GM23338 (cell line): ENCODE measurements around the gene MSTO1. TPM values are rescaled to one million over a fixed set of nuclear protein-coding genes. Genes with fewer than 3 reads are reported as not detected.

Source experiments
- ATAC-seq: fragments of 200-7000 bp; cut with Tn5 transposase; 3 replicates; pipeline ENCODE4 v1.9.1; 2020
- DNase-seq: peaks from one replicate; pipeline ENCODE4 v3.0.0-alpha.2; 2015; ENCODE audit warnings: low spot score
- H2AFZ ChIP-seq: fragments of 200-600 bp; sonication (generic); 2 replicates; pipeline ENCODE4 v1.8.0; 2016; ENCODE audit warnings: antibody characterized with exemption, mild to moderate bottlenecking, moderate library complexity
- H3F3A ChIP-seq: fragments of 200-600 bp; sonication (generic); replicated peaks from 2 replicates; pipeline ENCODE4 v1.8.0; 2017; ENCODE audit warnings: antibody characterized with exemption, mixed run types, low read depth
- H3K27ac ChIP-seq: fragments of 200-600 bp; sonication (generic); 2 replicates; pipeline ENCODE4 v1.6.1; 2016; ENCODE audit warnings: low read depth
- H3K27me3 ChIP-seq: fragments of 200-600 bp; sonication (generic); 2 replicates; pipeline ENCODE4 v1.8.0; 2016; ENCODE audit warnings: mild to moderate bottlenecking, mixed run types, moderate library complexity; ENCODE audit not compliant: insufficient read depth
- H3K36me3 ChIP-seq: fragments of 200-600 bp; sonication (generic); 2 replicates; pipeline ENCODE4 v1.8.0; 2016; ENCODE audit warnings: mild to moderate bottlenecking; ENCODE audit not compliant: insufficient read depth
- H3K4me1 ChIP-seq: fragments of 200-600 bp; sonication (generic); 2 replicates; pipeline ENCODE4 v1.8.0; 2016; ENCODE audit warnings: mild to moderate bottlenecking, moderate library complexity; ENCODE audit not compliant: insufficient read depth
- H3K4me2 ChIP-seq: fragments of 200-600 bp; sonication (generic); 2 replicates; pipeline ENCODE4 v1.7.1; 2017; ENCODE audit warnings: mixed run types
- H3K4me3 ChIP-seq: fragments of 200-600 bp; sonication (generic); 2 replicates; pipeline ENCODE4 v1.6.1; 2016; ENCODE audit warnings: mixed run types
- H3K79me2 ChIP-seq: fragments of 200-600 bp; sonication (generic); replicated peaks from 2 replicates; pipeline ENCODE4 v1.8.0; 2017; ENCODE audit warnings: mild to moderate bottlenecking; ENCODE audit not compliant: insufficient read depth
- H3K9me2 ChIP-seq: fragments of 200-600 bp; sonication (generic); 2 replicates; pipeline ENCODE4 v1.8.0; 2017; ENCODE audit not compliant: insufficient read depth
- H4K20me1 ChIP-seq: fragments of 200-600 bp; sonication (generic); replicated peaks from 2 replicates; pipeline ENCODE4 v1.8.0; 2017; ENCODE audit warnings: mild to moderate bottlenecking; ENCODE audit not compliant: insufficient read depth
- H3K27ac Mint-ChIP-seq: 2 replicates; pipeline ENCODE4 v1.8.0; 2020; ENCODE audit warnings: inconsistent platforms, mild to moderate bottlenecking, moderate library complexity, mixed read lengths
- H3K27me3 Mint-ChIP-seq: 3 replicates; pipeline ENCODE4 v1.8.0; 2022; ENCODE audit warnings: low read depth, mild to moderate bottlenecking, moderate library complexity, mixed read lengths, inconsistent platforms; ENCODE audit not compliant: insufficient read depth, poor library complexity
- H3K36me3 Mint-ChIP-seq: 3 replicates; pipeline ENCODE4 v1.8.0; 2021; ENCODE audit warnings: low read depth, mild to moderate bottlenecking, inconsistent platforms, moderate library complexity, mixed read lengths
- H3K4me1 Mint-ChIP-seq: 3 replicates; pipeline ENCODE4 v1.8.0; 2020; ENCODE audit warnings: mild to moderate bottlenecking, inconsistent platforms, mixed read lengths
- H3K4me3 Mint-ChIP-seq: 3 replicates; pipeline ENCODE4 v1.8.0; 2021; ENCODE audit warnings: moderate library complexity, mild to moderate bottlenecking, inconsistent platforms, mixed read lengths
- H3K9me3 Mint-ChIP-seq: 3 replicates; pipeline ENCODE4 v1.8.0; 2020; ENCODE audit warnings: moderate library complexity, mild to moderate bottlenecking, inconsistent platforms, mixed read lengths
- CREB1 ChIP-seq: fragments of 250-450 bp; sonication (Bioruptor Pico); IDR thresholded peaks from 2 replicates; pipeline ENCODE4 v1.5.0; 2020; ENCODE audit warnings: low read depth, mild to moderate bottlenecking, moderate library complexity
- EZH2phosphoT487 ChIP-seq: fragments of 200-600 bp; sonication (generic); IDR thresholded peaks from one replicate; pipeline ENCODE4 v1.8.1; 2018; ENCODE audit warnings: antibody characterized with exemption; ENCODE audit not compliant: unreplicated experiment
- JUNB ChIP-seq: IDR thresholded peaks from one replicate; pipeline ENCODE4 v1.6.1; 2016; ENCODE audit warnings: antibody characterized with exemption; ENCODE audit not compliant: unreplicated experiment
- POLR2AphosphoS5 ChIP-seq: IDR thresholded peaks from 2 replicates; pipeline ENCODE4 v1.6.1; 2016; ENCODE audit warnings: antibody characterized with exemption, low read depth
- STAT1 ChIP-seq: IDR thresholded peaks from one replicate; pipeline ENCODE4 v1.6.1; 2016; ENCODE audit warnings: antibody characterized with exemption; ENCODE audit not compliant: unreplicated experiment
- ZNF331 ChIP-seq: fragments of 250-450 bp; sonication (Bioruptor Pico); IDR thresholded peaks from 2 replicates; pipeline ENCODE4 v1.5.0; 2020; ENCODE audit warnings: low read depth, mild to moderate bottlenecking, moderate library complexity
- polyA plus RNA-seq: library from polyadenylated mRNA; unstranded; fragments of >200 nt; fragmentation: Nextera tagmentation; extraction: Ambion mirVana; gene quantifications from 2 replicates; pipeline ENCODE4 v1.2.1, GENCODE V29; 2016
- total RNA-seq: library from RNA; depleted of rRNA; stranded (reverse); fragments of >200 nt; shearing (Covaris generic); gene quantifications from 2 replicates; pipeline ENCODE4 v1.2.3, GENCODE V29; 2014
- TF ChIP-seq, protein P1 (sequence below): fragments of 250-450 bp; sonication (Bioruptor Pico); IDR thresholded peaks from 2 replicates; pipeline ENCODE4 v1.5.0; 2020; ENCODE audit warnings: mild to moderate bottlenecking, moderate library complexity
- TF ChIP-seq, protein P2 (sequence below), 2 experiments: fragments of 200-600 bp in 1 of 2; sonication (generic) in 1 of 2; conservative IDR thresholded peaks; 2 replicates each; pipeline versions ENCODE4 v1.5.1 to v1.6.1; 2016 to 2017; ENCODE audit warnings: antibody characterized with exemption in 2 of 2, low read depth in 2 of 2, mild to moderate bottlenecking in 2 of 2, moderate library complexity in 1 of 2
- TF ChIP-seq, protein P3 (sequence below): IDR thresholded peaks from one replicate; pipeline ENCODE4 v1.6.1; 2018; ENCODE audit warnings: antibody characterized with exemption; ENCODE audit not compliant: unreplicated experiment

MSTO1 gene
- total and polyA plus RNA-seq, 2 experiments from 2014 or later, result 35.4 to 43.5 TPM

DNA sequence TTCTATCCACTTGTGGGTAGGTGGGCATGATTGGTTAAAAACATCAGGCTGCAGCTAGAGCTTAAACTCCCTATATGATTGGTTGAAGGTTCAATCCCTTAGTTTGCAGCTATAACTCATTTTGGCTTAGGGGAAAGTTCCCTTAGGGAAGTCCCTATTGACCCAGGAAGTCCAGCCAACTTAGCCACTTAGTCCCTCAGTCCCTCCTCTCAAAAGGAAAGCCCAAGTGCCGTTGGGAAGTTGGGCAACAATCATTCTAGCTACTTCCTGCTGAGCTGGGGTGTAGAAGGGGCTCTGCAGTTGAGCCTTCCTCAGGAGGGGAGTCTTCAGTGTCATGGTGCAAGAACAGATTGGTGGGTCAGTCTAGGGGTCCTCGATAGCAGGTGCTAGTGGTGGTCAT lies 12.2 kb downstream of the MSTO1 start:
- Mint-ChIP-seq H3K27ac (no peak overlapping the region), H3K9me3 (peaks cover 26% of the 10 kb centered on the region), H3K4me1 (peaks cover 11% of the 10 kb centered on the region; the same call in 2 of the 3 replicates), H3K27me3 (peaks cover 8% of the 10 kb centered on the region), H3K4me3 (no peak overlapping the region), H3K36me3 (peaks cover 9% of the 10 kb centered on the region)
- ATAC-seq (no peak), DNase-seq (no peak)
- Histone ChIP-seq H3K27me3 (no peaks in the 10 kb centered on the region), H3K79me2 (no peaks in the 10 kb centered on the region), H2AFZ (no peak overlapping the region), H3K9me2 (no peaks in the 10 kb centered on the region), H3K27ac (no peak overlapping the region), H3K4me1 (peaks cover 6% of the 10 kb centered on the region; the same call in 1 of the 2 replicates), H3K36me3 (no peaks in the 10 kb centered on the region), H3K4me3 (no peak overlapping the region), H4K20me1 (no peaks in the 10 kb centered on the region), H3F3A (no peaks in the 10 kb centered on the region), H3K4me2 (no peak overlapping the region)
- no peak for TF ChIP-seq POLR2AphosphoS5
- no peak for TF ChIP-seq CREB1
- no peak for TF ChIP-seq EZH2phosphoT487
- no peak for TF ChIP-seq STAT1
- TF ChIP-seq, protein P1, sequence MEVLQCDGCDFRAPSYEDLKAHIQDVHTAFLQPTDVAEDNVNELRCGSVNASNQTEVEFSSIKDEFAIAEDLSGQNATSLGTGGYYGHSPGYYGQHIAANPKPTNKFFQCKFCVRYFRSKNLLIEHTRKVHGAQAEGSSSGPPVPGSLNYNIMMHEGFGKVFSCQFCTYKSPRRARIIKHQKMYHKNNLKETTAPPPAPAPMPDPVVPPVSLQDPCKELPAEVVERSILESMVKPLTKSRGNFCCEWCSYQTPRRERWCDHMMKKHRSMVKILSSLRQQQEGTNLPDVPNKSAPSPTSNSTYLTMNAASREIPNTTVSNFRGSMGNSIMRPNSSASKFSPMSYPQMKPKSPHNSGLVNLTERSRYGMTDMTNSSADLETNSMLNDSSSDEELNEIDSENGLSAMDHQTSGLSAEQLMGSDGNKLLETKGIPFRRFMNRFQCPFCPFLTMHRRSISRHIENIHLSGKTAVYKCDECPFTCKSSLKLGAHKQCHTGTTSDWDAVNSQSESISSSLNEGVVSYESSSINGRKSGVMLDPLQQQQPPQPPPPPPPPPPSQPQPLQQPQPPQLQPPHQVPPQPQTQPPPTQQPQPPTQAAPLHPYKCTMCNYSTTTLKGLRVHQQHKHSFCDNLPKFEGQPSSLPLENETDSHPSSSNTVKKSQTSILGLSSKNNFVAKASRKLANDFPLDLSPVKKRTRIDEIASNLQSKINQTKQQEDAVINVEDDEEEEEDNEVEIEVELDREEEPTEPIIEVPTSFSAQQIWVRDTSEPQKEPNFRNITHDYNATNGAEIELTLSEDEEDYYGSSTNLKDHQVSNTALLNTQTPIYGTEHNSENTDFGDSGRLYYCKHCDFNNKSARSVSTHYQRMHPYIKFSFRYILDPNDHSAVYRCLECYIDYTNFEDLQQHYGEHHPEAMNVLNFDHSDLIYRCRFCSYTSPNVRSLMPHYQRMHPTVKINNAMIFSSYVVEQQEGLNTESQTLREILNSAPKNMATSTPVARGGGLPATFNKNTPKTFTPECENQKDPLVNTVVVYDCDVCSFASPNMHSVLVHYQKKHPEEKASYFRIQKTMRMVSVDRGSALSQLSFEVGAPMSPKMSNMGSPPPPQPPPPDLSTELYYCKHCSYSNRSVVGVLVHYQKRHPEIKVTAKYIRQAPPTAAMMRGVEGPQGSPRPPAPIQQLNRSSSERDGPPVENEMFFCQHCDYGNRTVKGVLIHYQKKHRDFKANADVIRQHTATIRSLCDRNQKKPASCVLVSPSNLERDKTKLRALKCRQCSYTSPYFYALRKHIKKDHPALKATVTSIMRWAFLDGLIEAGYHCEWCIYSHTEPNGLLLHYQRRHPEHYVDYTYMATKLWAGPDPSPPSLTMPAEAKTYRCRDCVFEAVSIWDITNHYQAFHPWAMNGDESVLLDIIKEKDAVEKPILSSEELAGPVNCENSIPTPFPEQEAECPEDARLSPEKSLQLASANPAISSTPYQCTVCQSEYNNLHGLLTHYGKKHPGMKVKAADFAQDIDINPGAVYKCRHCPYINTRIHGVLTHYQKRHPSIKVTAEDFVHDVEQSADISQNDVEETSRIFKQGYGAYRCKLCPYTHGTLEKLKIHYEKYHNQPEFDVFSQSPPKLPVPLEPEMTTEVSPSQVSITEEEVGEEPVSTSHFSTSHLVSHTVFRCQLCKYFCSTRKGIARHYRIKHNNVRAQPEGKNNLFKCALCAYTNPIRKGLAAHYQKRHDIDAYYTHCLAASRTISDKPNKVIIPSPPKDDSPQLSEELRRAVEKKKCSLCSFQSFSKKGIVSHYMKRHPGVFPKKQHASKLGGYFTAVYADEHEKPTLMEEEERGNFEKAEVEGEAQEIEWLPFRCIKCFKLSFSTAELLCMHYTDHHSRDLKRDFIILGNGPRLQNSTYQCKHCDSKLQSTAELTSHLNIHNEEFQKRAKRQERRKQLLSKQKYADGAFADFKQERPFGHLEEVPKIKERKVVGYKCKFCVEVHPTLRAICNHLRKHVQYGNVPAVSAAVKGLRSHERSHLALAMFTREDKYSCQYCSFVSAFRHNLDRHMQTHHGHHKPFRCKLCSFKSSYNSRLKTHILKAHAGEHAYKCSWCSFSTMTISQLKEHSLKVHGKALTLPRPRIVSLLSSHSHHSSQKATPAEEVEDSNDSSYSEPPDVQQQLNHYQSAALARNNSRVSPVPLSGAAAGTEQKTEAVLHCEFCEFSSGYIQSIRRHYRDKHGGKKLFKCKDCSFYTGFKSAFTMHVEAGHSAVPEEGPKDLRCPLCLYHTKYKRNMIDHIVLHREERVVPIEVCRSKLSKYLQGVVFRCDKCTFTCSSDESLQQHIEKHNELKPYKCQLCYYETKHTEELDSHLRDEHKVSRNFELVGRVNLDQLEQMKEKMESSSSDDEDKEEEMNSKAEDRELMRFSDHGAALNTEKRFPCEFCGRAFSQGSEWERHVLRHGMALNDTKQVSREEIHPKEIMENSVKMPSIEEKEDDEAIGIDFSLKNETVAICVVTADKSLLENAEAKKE (CRISPR knock-in tag), result no peak
- TF ChIP-seq, protein P2, sequence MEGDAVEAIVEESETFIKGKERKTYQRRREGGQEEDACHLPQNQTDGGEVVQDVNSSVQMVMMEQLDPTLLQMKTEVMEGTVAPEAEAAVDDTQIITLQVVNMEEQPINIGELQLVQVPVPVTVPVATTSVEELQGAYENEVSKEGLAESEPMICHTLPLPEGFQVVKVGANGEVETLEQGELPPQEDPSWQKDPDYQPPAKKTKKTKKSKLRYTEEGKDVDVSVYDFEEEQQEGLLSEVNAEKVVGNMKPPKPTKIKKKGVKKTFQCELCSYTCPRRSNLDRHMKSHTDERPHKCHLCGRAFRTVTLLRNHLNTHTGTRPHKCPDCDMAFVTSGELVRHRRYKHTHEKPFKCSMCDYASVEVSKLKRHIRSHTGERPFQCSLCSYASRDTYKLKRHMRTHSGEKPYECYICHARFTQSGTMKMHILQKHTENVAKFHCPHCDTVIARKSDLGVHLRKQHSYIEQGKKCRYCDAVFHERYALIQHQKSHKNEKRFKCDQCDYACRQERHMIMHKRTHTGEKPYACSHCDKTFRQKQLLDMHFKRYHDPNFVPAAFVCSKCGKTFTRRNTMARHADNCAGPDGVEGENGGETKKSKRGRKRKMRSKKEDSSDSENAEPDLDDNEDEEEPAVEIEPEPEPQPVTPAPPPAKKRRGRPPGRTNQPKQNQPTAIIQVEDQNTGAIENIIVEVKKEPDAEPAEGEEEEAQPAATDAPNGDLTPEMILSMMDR (conservative IDR thresholded peaks at IDR 0.05; ENCODE audit: low read depth in 2 of 2), result no peak
- TF ChIP-seq, protein P3, sequence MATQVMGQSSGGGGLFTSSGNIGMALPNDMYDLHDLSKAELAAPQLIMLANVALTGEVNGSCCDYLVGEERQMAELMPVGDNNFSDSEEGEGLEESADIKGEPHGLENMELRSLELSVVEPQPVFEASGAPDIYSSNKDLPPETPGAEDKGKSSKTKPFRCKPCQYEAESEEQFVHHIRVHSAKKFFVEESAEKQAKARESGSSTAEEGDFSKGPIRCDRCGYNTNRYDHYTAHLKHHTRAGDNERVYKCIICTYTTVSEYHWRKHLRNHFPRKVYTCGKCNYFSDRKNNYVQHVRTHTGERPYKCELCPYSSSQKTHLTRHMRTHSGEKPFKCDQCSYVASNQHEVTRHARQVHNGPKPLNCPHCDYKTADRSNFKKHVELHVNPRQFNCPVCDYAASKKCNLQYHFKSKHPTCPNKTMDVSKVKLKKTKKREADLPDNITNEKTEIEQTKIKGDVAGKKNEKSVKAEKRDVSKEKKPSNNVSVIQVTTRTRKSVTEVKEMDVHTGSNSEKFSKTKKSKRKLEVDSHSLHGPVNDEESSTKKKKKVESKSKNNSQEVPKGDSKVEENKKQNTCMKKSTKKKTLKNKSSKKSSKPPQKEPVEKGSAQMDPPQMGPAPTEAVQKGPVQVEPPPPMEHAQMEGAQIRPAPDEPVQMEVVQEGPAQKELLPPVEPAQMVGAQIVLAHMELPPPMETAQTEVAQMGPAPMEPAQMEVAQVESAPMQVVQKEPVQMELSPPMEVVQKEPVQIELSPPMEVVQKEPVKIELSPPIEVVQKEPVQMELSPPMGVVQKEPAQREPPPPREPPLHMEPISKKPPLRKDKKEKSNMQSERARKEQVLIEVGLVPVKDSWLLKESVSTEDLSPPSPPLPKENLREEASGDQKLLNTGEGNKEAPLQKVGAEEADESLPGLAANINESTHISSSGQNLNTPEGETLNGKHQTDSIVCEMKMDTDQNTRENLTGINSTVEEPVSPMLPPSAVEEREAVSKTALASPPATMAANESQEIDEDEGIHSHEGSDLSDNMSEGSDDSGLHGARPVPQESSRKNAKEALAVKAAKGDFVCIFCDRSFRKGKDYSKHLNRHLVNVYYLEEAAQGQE, result no peak
- no peak for TF ChIP-seq JUNB
- TF ChIP-seq ZNF331 (CRISPR knock-in tag), result no peak
